ENCODE data around the gene SLC24A3. TPM values are rescaled to one million over a fixed set of nuclear protein-coding genes. Genes with fewer than 3 reads are reported as not detected.

The SLC24A3 gene
- total RNA-seq, 1 donor from 2014 or later, result 33.5 TPM

- DNase-seq, result no peak
These were observed 60.7 kb downstream of the SLC24A3 start for GRCh38 chr20:19272976-19273654.

GRCh38 chr20:19274001-19274400, 61.6 kb downstream of the SLC24A3 start:
- no peak for DNase-seq

GRCh38 chr20:19274412-19275015, 62.1 kb downstream of the SLC24A3 start:
- DNase-seq, result peak; percentile 67

GRCh38 chr20:19275038-19275629, 62.7 kb downstream of the SLC24A3 start:
- no peak for DNase-seq

GRCh38 chr20:19275630-19276071, 63.2 kb downstream of the SLC24A3 start:
- peak; percentile 94 for DNase-seq

GRCh38 chr20:19277381-19277780, 64.9 kb downstream of the SLC24A3 start:
- DNase-seq, result no peak

- no peak for DNase-seq
These were observed 71.1 kb downstream of the SLC24A3 start for GRCh38 chr20:19283490-19284025.

- peak; percentile 38 for DNase-seq
These were observed 72.1 kb downstream of the SLC24A3 start for GRCh38 chr20:19284400-19285178.

- no peak for DNase-seq
These were observed 73.0 kb downstream of the SLC24A3 start for GRCh38 chr20:19285436-19285835.

GRCh38 chr20:19288061-19288460, 75.6 kb downstream of the SLC24A3 start:
- DNase-seq, result no peak

- no peak for DNase-seq
These were observed 76.2 kb downstream of the SLC24A3 start for GRCh38 chr20:19288636-19289035.

- no peak for DNase-seq
These were observed 77.0 kb downstream of the SLC24A3 start for GRCh38 chr20:19289451-19289850.

GRCh38 chr20:19291024-19291817, 78.8 kb downstream of the SLC24A3 start:
- DNase-seq, result no peak

GRCh38 chr20:19291818-19292132, 79.3 kb downstream of the SLC24A3 start:
- no peak for DNase-seq

GRCh38 chr20:19292254-19292653, 79.8 kb downstream of the SLC24A3 start:
- DNase-seq, result no peak

- DNase-seq, result no peak
These were observed 82.6 kb downstream of the SLC24A3 start for GRCh38 chr20:19295076-19295475.

GRCh38 chr20:19298652-19299051, 86.2 kb downstream of the SLC24A3 start:
- no peak for DNase-seq

- no peak for DNase-seq
These were observed 88.0 kb downstream of the SLC24A3 start for GRCh38 chr20:19300395-19300794.

- DNase-seq, result no peak
These were observed 88.7 kb downstream of the SLC24A3 start for GRCh38 chr20:19301142-19301541.

- DNase-seq, result no peak
These were observed 89.4 kb downstream of the SLC24A3 start for GRCh38 chr20:19301843-19302242.

GRCh38 chr20:19302714-19303113, 90.3 kb downstream of the SLC24A3 start:
- DNase-seq, result no peak

GRCh38 chr20:19304389-19304788, 91.9 kb downstream of the SLC24A3 start:
- DNase-seq, result no peak

Data from tongue (tissue), 2 donors.